ENCODE measurements around the gene C10orf67.

GRCh38 chr10:23186697-23187096, 157.9 kb downstream of the C10orf67 start:
- TF ChIP-seq GATA2 (IDR thresholded peaks at IDR 0.05; ENCODE audit: low read depth, low read length) (no peak), GATA3 (IDR thresholded peaks at IDR 0.05; ENCODE audit: low read depth, low read length) (no peak)
